Measurements from ENCODE around the gene WDR82. TPM values are rescaled to one million over a fixed set of nuclear protein-coding genes. Genes with fewer than 3 reads are reported as not detected.

WDR82 gene
- total and polyA plus RNA-seq, 10 of the 15 experiments (the other 5 are each of a cell fraction or from before 2014, with no cell fraction given): 10.1 to 82.4 (median 48.7) TPM

- H3K27me3 ChIP-seq (replicated peaks in 1 of 2; ENCODE audit: control insufficient read depth in 2 of 2, insufficient read depth in 2 of 2, low read length in 1 of 2): no peaks in the 10 kb centered on the region
- peaks cover 18% of the 10 kb centered on the region for H3K4me1 ChIP-seq (ENCODE audit: control insufficient read depth, insufficient read depth, low read length)
- in situ Hi-C loops (cut with MboI): no loop called here
- DNase-seq (ENCODE audit: low read depth, low spot score) (no peak), FAIRE-seq (no peak), ATAC-seq (no peak)
- H3K9ac ChIP-seq (ENCODE audit: control insufficient read depth, insufficient read depth, low read length): no peak overlapping the region
- CTCF ChIA-PET: interaction anchor here (1.9 kb wide), 1 partner anchor 25 kb away, joined by 9 read pairs; no protein-coding TSS in a partner anchor
- H3K9me3 ChIP-seq (replicated peaks; ENCODE audit: control insufficient read depth, insufficient read depth, low read length): no peaks in the 10 kb centered on the region
- H3K79me2 ChIP-seq (ENCODE audit: control insufficient read depth, insufficient read depth, low read length): peaks cover 4% of the 10 kb centered on the region
- no peak overlapping the region for H3K4me3 ChIP-seq
- POLR2A ChIA-PET: interaction anchor here (1.0 kb wide), 1 partner anchor 13 kb away, joined by 3 read pairs; no protein-coding TSS in a partner anchor
- RAD21 ChIA-PET (ENCODE audit: unreplicated experiment): no interaction called here
- SMC1A ChIA-PET (ENCODE audit: uncharacterized antibody, unreplicated experiment): interaction anchor here (0.9 to 1.7 kb wide), 2 partner anchors 15 to 16 kb away, joined by 3 to 4 read pairs; no protein-coding TSS in a partner anchor
- no peak overlapping the region for H2AFZ ChIP-seq (ENCODE audit: control insufficient read depth, low read depth, low read length)
- no peak overlapping the region for H3K4me2 ChIP-seq (ENCODE audit: control insufficient read depth, insufficient read depth)
- intact Hi-C loops (cut with micrococcal nuclease; ENCODE audit: unreplicated experiment): no loop called here
- BruUV-seq (replicated peaks): no TSS peak
- no peaks in the 10 kb centered on the region for H4K20me1 ChIP-seq (ENCODE audit: control insufficient read depth, insufficient read depth)
- no peak overlapping the region for H3K27ac ChIP-seq (ENCODE audit: control insufficient read depth, insufficient read depth)
- H3K36me3 ChIP-seq (ENCODE audit: control insufficient read depth in 2 of 2, insufficient read depth in 2 of 2, low read length in 1 of 2): peaks cover 33 to 48% of the 10 kb centered on the region in 2 experiments
- TF ChIP-seq SRF (IDR thresholded peaks at IDR 0.05; ENCODE audit: low read depth in 2 of 2, low read length in 2 of 2): no peak
- no peak for TF ChIP-seq CHD4 (IDR thresholded peaks at IDR 0.05)
- no peak for TF ChIP-seq MTA2 (IDR thresholded peaks at IDR 0.05; ENCODE audit: low read depth)
- TF ChIP-seq ETV6 (conservative IDR thresholded peaks at IDR 0.05 in 1 of 2, IDR thresholded peaks at IDR 0.05 in 1 of 2; ENCODE audit: borderline replicate concordance in 1 of 2, low read depth in 1 of 2): no peak
- no peak for TF ChIP-seq RFX5 (IDR thresholded peaks at IDR 0.05; ENCODE audit: low read depth, low read length)
- TF ChIP-seq IRF5 (IDR thresholded peaks at IDR 0.05; ENCODE audit: borderline replicate concordance): no peak
- TF ChIP-seq ZSCAN29 (IDR thresholded peaks at IDR 0.05): no peak
- TF ChIP-seq ATF7 (IDR thresholded peaks at IDR 0.05; ENCODE audit: low read depth): no peak
- TF ChIP-seq BCL11A (IDR thresholded peaks at IDR 0.05; ENCODE audit: low read depth, low read length): no peak
- TF ChIP-seq POLR2AphosphoS5 (IDR thresholded peaks at IDR 0.05; ENCODE audit: low read length): no peak
- no peak for TF ChIP-seq BMI1 (IDR thresholded peaks at IDR 0.05; ENCODE audit: borderline replicate concordance)
- TF ChIP-seq EP300 (IDR thresholded peaks at IDR 0.05; ENCODE audit: borderline replicate concordance in 1 of 2, control insufficient read depth in 1 of 2, low read depth in 2 of 2, low read length in 2 of 2): no peak
- no peak for TF ChIP-seq IRF3 (IDR thresholded peaks at IDR 0.05)
- TF ChIP-seq DPF2 (IDR thresholded peaks at IDR 0.05): no peak
- TF ChIP-seq STAT3 (IDR thresholded peaks at IDR 0.05; ENCODE audit: low read depth, low read length): no peak
- no peak for TF ChIP-seq PAX5 (IDR thresholded peaks at IDR 0.05; ENCODE audit: borderline replicate concordance, low read depth, low read length)
- no peak for TF ChIP-seq NR2C2 (IDR thresholded peaks at IDR 0.05; ENCODE audit: borderline replicate concordance, control insufficient read depth, insufficient read length, low read depth)
- no peak for TF ChIP-seq MYB (IDR thresholded peaks at IDR 0.05; ENCODE audit: borderline replicate concordance, low read depth, low read length)
- TF ChIP-seq KAT2A (conservative IDR thresholded peaks at IDR 0.05; ENCODE audit: control insufficient read depth, low read depth, low read length): no peak
- 72% methylated on average over 4 of the region's 4 CpGs for WGBS (ENCODE audit: insufficient coverage, insufficient replicate concordance, low lambda C conversion rate, missing lambda C conversion rate)
These were observed 21.8 kb downstream of the WDR82 start for GRCh38 chr3:52256622-52257021.
